ENCODE results near the gene EYA2.
A peak's percentile ranks its signal among the peaks of the same experiment; 100 is the strongest.

Gene EYA2

DNA sequence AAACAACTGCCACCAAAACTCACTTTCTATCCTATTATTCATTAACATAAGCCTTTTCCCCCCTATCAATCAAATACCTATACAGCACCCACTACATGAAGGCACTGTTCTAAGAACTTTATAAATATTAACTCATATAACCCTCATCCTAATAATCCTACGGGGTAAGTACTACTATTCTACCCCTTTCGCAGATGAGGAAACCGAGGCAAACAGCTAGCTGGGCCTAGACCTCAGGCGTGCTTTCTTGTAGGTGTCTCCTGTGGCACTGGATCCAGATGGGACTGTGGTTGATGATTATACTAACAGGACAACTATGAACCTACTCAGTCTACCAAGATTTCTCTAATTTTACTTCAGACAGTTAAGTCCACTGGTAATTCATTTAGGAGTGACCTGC, 330.2 kb downstream of the EYA2 start:
- DNase-seq (ENCODE audit: low read depth): no peak
- TF ChIP-seq, protein P1, sequence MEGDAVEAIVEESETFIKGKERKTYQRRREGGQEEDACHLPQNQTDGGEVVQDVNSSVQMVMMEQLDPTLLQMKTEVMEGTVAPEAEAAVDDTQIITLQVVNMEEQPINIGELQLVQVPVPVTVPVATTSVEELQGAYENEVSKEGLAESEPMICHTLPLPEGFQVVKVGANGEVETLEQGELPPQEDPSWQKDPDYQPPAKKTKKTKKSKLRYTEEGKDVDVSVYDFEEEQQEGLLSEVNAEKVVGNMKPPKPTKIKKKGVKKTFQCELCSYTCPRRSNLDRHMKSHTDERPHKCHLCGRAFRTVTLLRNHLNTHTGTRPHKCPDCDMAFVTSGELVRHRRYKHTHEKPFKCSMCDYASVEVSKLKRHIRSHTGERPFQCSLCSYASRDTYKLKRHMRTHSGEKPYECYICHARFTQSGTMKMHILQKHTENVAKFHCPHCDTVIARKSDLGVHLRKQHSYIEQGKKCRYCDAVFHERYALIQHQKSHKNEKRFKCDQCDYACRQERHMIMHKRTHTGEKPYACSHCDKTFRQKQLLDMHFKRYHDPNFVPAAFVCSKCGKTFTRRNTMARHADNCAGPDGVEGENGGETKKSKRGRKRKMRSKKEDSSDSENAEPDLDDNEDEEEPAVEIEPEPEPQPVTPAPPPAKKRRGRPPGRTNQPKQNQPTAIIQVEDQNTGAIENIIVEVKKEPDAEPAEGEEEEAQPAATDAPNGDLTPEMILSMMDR (conservative IDR thresholded peaks at IDR 0.05; ENCODE audit: low read depth, low read length): no peak
- H3K4me3 ChIP-seq (ENCODE audit: low read depth, low read length): no peak overlapping the region

DNA sequence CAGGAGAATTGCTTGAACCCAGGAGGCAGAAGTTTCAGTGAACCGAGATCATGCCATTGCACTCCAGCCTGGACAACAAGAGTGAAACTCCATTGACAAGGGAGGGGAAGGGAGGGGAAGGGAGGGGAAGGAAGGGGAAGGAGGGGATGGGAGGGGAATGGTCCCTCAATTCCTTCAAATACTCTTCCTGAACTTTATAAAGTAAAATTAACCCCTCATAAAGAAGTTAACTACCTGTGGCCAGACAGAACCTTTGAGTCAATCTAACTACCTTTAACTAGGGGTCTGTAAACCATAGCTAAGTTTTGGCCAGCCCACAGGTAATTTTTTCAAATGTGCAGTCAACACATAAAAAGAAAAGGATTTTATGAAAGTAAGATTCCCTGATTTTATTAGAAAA, 330.8 kb downstream of the EYA2 start:
- TF ChIP-seq, protein P1 (conservative IDR thresholded peaks at IDR 0.05; ENCODE audit: low read depth, low read length): no peak
- no peak for DNase-seq (ENCODE audit: low read depth)
- H3K4me3 ChIP-seq (ENCODE audit: low read depth, low read length): no peak overlapping the region

DNA sequence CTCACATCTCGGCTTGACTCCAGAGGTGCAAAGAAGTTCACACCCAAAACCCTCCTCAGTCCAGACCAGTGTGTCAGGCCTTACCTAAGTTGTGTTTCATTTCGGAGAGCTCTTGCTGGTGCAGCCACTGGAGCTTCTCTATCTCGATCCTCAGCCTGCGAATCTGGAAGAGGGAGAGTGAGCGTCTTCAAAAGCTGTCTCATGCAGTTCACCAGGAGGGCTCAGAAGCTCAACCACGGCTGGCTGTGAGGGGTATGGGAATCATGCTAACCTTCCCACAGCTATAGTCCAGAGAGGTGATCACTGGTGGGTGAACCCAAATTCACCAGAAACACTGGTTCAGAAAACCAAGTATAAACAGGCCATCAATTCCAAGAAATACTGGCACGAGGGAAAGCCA, 332.5 kb downstream of the EYA2 start:
- TF ChIP-seq, protein P1 (conservative IDR thresholded peaks at IDR 0.05; ENCODE audit: low read depth, low read length): no peak
- DNase-seq (ENCODE audit: low read depth): no peak
- no peak overlapping the region for H3K4me3 ChIP-seq (ENCODE audit: low read depth, low read length)

DNA sequence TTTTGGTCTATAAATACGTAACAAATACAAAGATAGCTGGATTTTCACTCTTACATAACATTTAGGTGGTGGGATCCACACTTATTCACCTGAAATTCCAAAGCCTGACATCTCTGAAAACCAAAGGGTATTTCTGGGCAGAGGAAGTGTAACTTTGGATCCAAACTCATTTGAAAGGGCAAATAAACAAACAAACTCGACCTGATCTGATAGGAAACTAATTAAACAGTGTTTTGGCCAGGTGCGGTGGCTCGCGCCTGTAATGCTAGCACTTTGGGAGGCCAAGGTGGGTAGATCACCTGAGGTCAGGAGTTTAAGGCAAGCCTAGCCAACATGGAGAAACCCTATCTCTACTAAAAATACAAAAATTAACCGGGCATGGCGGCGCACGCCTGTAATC, 332.9 kb downstream of the EYA2 start:
- H3K4me3 ChIP-seq (ENCODE audit: low read depth, low read length): no peak overlapping the region
- TF ChIP-seq, protein P1 (conservative IDR thresholded peaks at IDR 0.05; ENCODE audit: low read depth, low read length): no peak
- no peak for DNase-seq (ENCODE audit: low read depth)

DNA sequence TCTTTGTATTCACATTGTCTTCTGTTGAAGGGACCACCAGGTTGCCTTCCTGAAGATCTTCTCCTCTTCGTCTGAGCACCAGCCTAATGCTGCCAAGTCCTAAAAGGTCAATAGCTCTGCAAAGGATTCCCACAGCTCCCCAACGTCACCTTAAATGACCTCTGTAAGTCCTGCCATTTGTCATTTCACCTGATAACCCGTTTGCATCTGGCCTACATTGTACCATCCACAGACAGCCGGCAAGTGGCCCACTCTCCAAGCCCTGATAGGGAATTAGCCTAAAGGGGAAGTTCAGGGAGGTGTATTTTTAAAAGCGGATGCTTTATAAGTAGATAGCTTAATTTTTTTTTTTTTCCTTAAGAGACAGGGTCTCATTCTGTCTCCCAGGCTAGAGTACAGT, 334.0 kb downstream of the EYA2 start:
- TF ChIP-seq, protein P1 (conservative IDR thresholded peaks at IDR 0.05; ENCODE audit: low read depth, low read length): no peak
- no peak for DNase-seq (ENCODE audit: low read depth)
- H3K4me3 ChIP-seq (ENCODE audit: low read depth, low read length): no peak overlapping the region

DNA sequence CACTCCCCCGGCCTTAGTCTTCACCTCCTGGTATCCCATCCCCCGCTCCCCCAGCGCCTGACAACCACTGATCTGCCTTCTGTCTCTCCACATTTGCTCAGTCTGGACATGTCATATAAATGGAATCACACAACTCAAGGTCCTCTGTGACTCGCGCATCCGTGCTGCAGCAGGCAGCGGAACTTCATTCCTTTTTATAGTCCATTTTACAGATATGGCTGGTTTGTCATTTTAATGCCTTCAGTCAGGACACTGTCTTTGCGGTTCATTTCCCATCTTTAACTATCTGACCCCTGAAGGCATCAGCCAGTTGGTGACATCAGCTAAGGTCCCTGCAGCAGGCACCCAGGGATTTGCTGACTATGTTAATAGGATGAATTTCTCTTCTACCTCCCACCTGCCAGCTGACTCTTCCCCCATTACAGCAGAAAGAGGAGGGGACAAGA, 336.2 kb downstream of the EYA2 start:
- TF ChIP-seq, protein P1 (conservative IDR thresholded peaks at IDR 0.05; ENCODE audit: low read depth, low read length): no peak
- no peak overlapping the region for H3K4me3 ChIP-seq (ENCODE audit: low read depth, low read length)
- no peak for DNase-seq (ENCODE audit: low read depth)

DNA sequence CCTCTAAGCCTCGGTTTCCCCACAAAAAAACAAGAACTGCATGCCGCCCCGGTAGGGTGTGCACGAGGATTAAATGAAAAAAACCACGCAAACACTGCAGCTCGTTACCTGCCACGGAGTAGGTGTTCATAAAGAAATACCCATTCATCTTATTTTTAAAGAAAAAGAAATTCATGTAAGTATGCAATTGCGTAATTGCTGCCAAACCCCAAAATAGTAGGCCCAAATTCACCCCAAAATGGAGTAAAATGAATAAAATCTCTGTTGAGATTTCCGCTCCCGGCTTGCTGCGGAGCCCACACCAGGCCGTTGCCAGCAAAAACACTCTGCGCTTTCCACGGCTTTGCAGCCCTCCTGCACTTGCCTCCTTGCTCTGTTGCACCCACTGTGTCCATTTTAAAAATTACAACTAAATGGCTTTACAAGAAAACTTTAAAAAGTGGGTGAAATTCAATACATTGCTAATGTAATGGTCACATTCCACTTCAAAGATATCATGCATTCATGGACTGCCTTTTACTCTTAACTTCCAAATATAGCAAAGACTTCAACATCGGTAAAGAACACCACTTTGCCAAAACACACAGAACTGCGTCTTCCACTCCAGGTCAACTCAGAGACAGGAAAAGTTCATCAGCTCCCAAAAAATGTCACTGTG, 336.9 kb downstream of the EYA2 start:
- peak; percentile 89 for DNase-seq (ENCODE audit: low read depth)
- TF ChIP-seq, protein P1 (conservative IDR thresholded peaks at IDR 0.05; ENCODE audit: low read depth, low read length): peak; percentile 58

More for the DNA sequence above, 336.9 kb downstream of the EYA2 start:
- no peak overlapping the region for H3K4me3 ChIP-seq (ENCODE audit: low read depth, low read length)
